HEK293 (cell line): ENCODE data around the gene EPSTI1.

Source experiments
- BCL11A ChIP-seq: fragments of 450-650 bp; formaldehyde crosslinking; IDR thresholded peaks from 2 replicates; pipeline ENCODE4 v1.5.1; 2016; ENCODE audit warnings: low read depth, missing biosample characterization, missing genetic modification characterization
- KLF16 ChIP-seq: fragments of 450-650 bp; formaldehyde crosslinking; IDR thresholded peaks from 2 replicates; pipeline ENCODE4 v1.5.1; 2017; ENCODE audit warnings: missing biosample characterization, missing genetic modification characterization
- MEIS1 ChIP-seq: sonication (generic); formaldehyde crosslinking; IDR thresholded peaks from 2 replicates; pipeline ENCODE4 v1.8.1; 2022; ENCODE audit warnings: missing genetic modification reagents, mild to moderate bottlenecking, borderline replicate concordance
- RBAK ChIP-seq: fragments of 450-650 bp; formaldehyde crosslinking; IDR thresholded peaks from 2 replicates; pipeline ENCODE4 v1.5.1; 2016; ENCODE audit warnings: missing biosample characterization, missing genetic modification characterization
- SP2 ChIP-seq: fragments of 450-650 bp; formaldehyde crosslinking; IDR thresholded peaks from 2 replicates; pipeline ENCODE4 v1.5.1; 2016; ENCODE audit warnings: missing biosample characterization, missing genetic modification characterization
- YY1 ChIP-seq: fragments of 450-650 bp; formaldehyde crosslinking; IDR thresholded peaks from 2 replicates; pipeline ENCODE4 v1.5.1; 2018; ENCODE audit warnings: missing biosample characterization, missing genetic modification characterization
- ZNF214 ChIP-seq: fragments of 450-650 bp; formaldehyde crosslinking; IDR thresholded peaks from 2 replicates; pipeline ENCODE4 v1.5.1; 2017; ENCODE audit warnings: missing biosample characterization, mild to moderate bottlenecking, missing genetic modification characterization, borderline replicate concordance
- ZSCAN23 ChIP-seq: fragments of 450-650 bp; formaldehyde crosslinking; IDR thresholded peaks from 2 replicates; pipeline ENCODE4 v1.5.1; 2016; ENCODE audit warnings: missing biosample characterization, missing genetic modification characterization
- ZSCAN30 ChIP-seq: fragments of 450-650 bp; IDR thresholded peaks from 2 replicates; pipeline ENCODE4 v1.5.1; 2018; ENCODE audit warnings: missing biosample characterization, mild to moderate bottlenecking, missing genetic modification characterization, moderate library complexity
- TF ChIP-seq, protein P1 (sequence below): fragments of 450-650 bp; formaldehyde crosslinking; IDR thresholded peaks from 2 replicates; pipeline ENCODE4 v1.5.1; 2016; ENCODE audit warnings: missing biosample characterization, missing genetic modification characterization
- TF ChIP-seq, protein P2 (sequence below): fragments of 450-650 bp; formaldehyde crosslinking; IDR thresholded peaks from 2 replicates; pipeline ENCODE4 v1.5.1; 2017; ENCODE audit warnings: missing biosample characterization, missing genetic modification characterization
- TF ChIP-seq, protein P3 (sequence below): fragments of 450-650 bp; formaldehyde crosslinking; IDR thresholded peaks from 2 replicates; pipeline ENCODE4 v1.5.1; 2016; ENCODE audit warnings: missing biosample characterization, missing genetic modification characterization, low read depth

DNA sequence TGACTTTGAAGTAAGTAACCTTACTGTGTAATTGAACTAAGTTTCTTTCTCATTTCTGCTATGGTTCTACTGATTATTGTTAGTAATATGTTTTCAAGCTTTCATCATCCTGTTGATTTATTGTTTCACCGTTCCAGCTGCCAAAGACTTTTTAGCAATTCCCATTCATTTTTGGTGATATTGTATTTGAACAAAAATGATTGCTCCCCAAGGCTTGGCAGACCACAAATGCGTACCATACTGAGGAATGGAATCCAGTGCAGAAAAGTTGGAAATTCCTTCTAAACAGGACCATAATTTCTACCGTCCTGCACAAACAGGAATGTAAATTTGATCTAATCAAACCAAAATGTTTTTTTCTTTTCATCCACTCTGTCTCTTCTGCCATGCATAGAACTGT, 10.7 kb downstream of the EPSTI1 start:
- TF ChIP-seq BCL11A (no peak), ZNF214 (no peak), ZSCAN30 (no peak), YY1 (tag by site-specific recombination) (no peak), SP2 (tag by site-specific recombination) (no peak), RBAK (tag by site-specific recombination) (no peak), MEIS1 (CRISPR knock-in tag) (no peak), KLF16 (no peak), ZSCAN23 (tag by site-specific recombination) (no peak)
- TF ChIP-seq, protein P1, sequence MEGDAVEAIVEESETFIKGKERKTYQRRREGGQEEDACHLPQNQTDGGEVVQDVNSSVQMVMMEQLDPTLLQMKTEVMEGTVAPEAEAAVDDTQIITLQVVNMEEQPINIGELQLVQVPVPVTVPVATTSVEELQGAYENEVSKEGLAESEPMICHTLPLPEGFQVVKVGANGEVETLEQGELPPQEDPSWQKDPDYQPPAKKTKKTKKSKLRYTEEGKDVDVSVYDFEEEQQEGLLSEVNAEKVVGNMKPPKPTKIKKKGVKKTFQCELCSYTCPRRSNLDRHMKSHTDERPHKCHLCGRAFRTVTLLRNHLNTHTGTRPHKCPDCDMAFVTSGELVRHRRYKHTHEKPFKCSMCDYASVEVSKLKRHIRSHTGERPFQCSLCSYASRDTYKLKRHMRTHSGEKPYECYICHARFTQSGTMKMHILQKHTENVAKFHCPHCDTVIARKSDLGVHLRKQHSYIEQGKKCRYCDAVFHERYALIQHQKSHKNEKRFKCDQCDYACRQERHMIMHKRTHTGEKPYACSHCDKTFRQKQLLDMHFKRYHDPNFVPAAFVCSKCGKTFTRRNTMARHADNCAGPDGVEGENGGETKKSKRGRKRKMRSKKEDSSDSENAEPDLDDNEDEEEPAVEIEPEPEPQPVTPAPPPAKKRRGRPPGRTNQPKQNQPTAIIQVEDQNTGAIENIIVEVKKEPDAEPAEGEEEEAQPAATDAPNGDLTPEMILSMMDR, result no peak
- TF ChIP-seq, protein P2, sequence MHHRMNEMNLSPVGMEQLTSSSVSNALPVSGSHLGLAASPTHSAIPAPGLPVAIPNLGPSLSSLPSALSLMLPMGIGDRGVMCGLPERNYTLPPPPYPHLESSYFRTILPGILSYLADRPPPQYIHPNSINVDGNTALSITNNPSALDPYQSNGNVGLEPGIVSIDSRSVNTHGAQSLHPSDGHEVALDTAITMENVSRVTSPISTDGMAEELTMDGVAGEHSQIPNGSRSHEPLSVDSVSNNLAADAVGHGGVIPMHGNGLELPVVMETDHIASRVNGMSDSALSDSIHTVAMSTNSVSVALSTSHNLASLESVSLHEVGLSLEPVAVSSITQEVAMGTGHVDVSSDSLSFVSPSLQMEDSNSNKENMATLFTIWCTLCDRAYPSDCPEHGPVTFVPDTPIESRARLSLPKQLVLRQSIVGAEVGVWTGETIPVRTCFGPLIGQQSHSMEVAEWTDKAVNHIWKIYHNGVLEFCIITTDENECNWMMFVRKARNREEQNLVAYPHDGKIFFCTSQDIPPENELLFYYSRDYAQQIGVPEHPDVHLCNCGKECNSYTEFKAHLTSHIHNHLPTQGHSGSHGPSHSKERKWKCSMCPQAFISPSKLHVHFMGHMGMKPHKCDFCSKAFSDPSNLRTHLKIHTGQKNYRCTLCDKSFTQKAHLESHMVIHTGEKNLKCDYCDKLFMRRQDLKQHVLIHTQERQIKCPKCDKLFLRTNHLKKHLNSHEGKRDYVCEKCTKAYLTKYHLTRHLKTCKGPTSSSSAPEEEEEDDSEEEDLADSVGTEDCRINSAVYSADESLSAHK (tag by site-specific recombination), result no peak
- TF ChIP-seq, protein P3, sequence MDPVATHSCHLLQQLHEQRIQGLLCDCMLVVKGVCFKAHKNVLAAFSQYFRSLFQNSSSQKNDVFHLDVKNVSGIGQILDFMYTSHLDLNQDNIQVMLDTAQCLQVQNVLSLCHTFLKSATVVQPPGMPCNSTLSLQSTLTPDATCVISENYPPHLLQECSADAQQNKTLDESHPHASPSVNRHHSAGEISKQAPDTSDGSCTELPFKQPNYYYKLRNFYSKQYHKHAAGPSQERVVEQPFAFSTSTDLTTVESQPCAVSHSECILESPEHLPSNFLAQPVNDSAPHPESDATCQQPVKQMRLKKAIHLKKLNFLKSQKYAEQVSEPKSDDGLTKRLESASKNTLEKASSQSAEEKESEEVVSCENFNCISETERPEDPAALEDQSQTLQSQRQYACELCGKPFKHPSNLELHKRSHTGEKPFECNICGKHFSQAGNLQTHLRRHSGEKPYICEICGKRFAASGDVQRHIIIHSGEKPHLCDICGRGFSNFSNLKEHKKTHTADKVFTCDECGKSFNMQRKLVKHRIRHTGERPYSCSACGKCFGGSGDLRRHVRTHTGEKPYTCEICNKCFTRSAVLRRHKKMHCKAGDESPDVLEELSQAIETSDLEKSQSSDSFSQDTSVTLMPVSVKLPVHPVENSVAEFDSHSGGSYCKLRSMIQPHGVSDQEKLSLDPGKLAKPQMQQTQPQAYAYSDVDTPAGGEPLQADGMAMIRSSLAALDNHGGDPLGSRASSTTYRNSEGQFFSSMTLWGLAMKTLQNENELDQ, result no peak
